ENCODE results near the gene RRAGD.

DNA sequence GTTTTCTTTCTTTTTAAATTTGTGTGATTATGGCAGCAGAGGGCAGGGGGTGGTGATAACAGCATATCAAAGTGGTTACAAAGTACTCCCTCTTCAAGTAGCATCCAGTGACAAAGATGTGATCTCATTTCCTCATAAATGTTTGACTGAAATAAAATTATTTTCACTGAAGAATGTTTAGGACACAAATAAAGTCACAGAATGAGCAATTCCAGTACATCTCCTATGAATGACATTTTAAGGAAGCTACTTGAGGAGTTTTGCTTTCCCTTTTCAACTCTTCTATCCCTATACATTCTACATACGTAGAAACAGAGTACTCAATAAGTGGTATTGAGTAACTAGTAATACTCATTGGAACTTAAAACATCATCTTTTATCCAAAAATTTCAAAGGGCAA lies 83.1 kb downstream of the RRAGD start:
- TF ChIP-seq, protein P1, sequence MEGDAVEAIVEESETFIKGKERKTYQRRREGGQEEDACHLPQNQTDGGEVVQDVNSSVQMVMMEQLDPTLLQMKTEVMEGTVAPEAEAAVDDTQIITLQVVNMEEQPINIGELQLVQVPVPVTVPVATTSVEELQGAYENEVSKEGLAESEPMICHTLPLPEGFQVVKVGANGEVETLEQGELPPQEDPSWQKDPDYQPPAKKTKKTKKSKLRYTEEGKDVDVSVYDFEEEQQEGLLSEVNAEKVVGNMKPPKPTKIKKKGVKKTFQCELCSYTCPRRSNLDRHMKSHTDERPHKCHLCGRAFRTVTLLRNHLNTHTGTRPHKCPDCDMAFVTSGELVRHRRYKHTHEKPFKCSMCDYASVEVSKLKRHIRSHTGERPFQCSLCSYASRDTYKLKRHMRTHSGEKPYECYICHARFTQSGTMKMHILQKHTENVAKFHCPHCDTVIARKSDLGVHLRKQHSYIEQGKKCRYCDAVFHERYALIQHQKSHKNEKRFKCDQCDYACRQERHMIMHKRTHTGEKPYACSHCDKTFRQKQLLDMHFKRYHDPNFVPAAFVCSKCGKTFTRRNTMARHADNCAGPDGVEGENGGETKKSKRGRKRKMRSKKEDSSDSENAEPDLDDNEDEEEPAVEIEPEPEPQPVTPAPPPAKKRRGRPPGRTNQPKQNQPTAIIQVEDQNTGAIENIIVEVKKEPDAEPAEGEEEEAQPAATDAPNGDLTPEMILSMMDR (IDR thresholded peaks at IDR 0.05 in 4 of 5, conservative IDR thresholded peaks at IDR 0.05 in 1 of 5), result no peak
- TF ChIP-seq POLR2A (IDR thresholded peaks at IDR 0.05), result no peak
